Suprapubic skin (tissue), 4 donors: ENCODE data around the gene TRIM15. TPM values are rescaled to one million over a fixed set of nuclear protein-coding genes. Genes with fewer than 3 reads are reported as not detected.

Experiments used
- DNase-seq, 2 donors: peaks; one replicate each; pipeline ENCODE4 v3.0.0-alpha.2; 2019; ENCODE audit warnings: low spot score in 2 of 2
- H3K27ac ChIP-seq: fragments of 200-600 bp; sonication (generic); one replicate; pipeline ENCODE4 v1.5.1; 2019
- H3K27me3 ChIP-seq: fragments of 200-600 bp; sonication (generic); one replicate; pipeline ENCODE4 v1.5.1; 2019
- H3K36me3 ChIP-seq: fragments of 200-600 bp; sonication (generic); one replicate; pipeline ENCODE4 v1.5.1; 2019
- H3K4me1 ChIP-seq: fragments of 200-600 bp; sonication (generic); one replicate; pipeline ENCODE4 v1.5.1; 2019
- H3K4me3 ChIP-seq: fragments of 200-600 bp; sonication (generic); one replicate; pipeline ENCODE4 v1.5.1; 2019; ENCODE audit warnings: mild to moderate bottlenecking
- H3K9me3 ChIP-seq: fragments of 200-600 bp; sonication (generic); one replicate; pipeline ENCODE4 v1.5.1; 2019
- EP300 ChIP-seq: sonication (generic); formaldehyde crosslinking; IDR thresholded peaks from one replicate; pipeline ENCODE4 v1.6.1; 2017; ENCODE audit warnings: antibody characterized with exemption
- POLR2A ChIP-seq, 2 donors: fragments of 450-650 bp; IDR thresholded peaks; one replicate each; pipeline ENCODE4 v1.6.1; 2017; ENCODE audit warnings: antibody characterized with exemption in 2 of 2, mild to moderate bottlenecking in 2 of 2, moderate library complexity in 2 of 2
- POLR2AphosphoS5 ChIP-seq, 3 donors: sonication (generic); formaldehyde crosslinking; IDR thresholded peaks; one replicate each; pipeline ENCODE4 v1.6.1; 2017; ENCODE audit warnings: antibody characterized with exemption in 3 of 3
- WGBS: methylation state at CpG from one replicate; pipeline ENCODE4 v1.1.5; 2018; 5-methylcytosine and 5-hydroxymethylcytosine counted together
- total RNA-seq, 4 donors: library from RNA; depleted of rRNA; stranded (reverse); fragments of >200 nt; gene quantifications; one replicate each; pipeline ENCODE4 v1.1.0, GENCODE V29; 2016
- TF ChIP-seq, protein P1 (sequence below), 2 donors: fragments of 200-600 bp in 1 of 2; fragments of 450-650 bp in 1 of 2; sonication (generic) in 1 of 2; IDR thresholded peaks; one replicate each; pipeline ENCODE4 v1.5.1; 2016 to 2019; ENCODE audit warnings: antibody characterized with exemption in 2 of 2, mild to moderate bottlenecking in 1 of 2, moderate library complexity in 1 of 2

TRIM15 gene
- total RNA-seq, 4 donors from 2014 or later: 0.19 to 1.6 (median 0.73) TPM

- DNase-seq: no peak
- H3K4me3 ChIP-seq: no peak overlapping the region
- TF ChIP-seq POLR2A (IDR thresholded peaks at IDR 0.05) (no peak), EP300 (no peak), POLR2AphosphoS5 (IDR thresholded peaks at IDR 0.05) (no peak)
- TF ChIP-seq, protein P1, sequence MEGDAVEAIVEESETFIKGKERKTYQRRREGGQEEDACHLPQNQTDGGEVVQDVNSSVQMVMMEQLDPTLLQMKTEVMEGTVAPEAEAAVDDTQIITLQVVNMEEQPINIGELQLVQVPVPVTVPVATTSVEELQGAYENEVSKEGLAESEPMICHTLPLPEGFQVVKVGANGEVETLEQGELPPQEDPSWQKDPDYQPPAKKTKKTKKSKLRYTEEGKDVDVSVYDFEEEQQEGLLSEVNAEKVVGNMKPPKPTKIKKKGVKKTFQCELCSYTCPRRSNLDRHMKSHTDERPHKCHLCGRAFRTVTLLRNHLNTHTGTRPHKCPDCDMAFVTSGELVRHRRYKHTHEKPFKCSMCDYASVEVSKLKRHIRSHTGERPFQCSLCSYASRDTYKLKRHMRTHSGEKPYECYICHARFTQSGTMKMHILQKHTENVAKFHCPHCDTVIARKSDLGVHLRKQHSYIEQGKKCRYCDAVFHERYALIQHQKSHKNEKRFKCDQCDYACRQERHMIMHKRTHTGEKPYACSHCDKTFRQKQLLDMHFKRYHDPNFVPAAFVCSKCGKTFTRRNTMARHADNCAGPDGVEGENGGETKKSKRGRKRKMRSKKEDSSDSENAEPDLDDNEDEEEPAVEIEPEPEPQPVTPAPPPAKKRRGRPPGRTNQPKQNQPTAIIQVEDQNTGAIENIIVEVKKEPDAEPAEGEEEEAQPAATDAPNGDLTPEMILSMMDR (IDR thresholded peaks at IDR 0.05): no peak
- H3K9me3 ChIP-seq: no peaks in the 10 kb centered on the region
- no peaks in the 10 kb centered on the region for H3K36me3 ChIP-seq
- H3K27me3 ChIP-seq: no peaks in the 10 kb centered on the region
- no peak overlapping the region for H3K27ac ChIP-seq
- WGBS: 78% methylated on average over 3 of the region's 3 CpGs
- peaks cover 8% of the 10 kb centered on the region for H3K4me1 ChIP-seq
These were observed 10.3 kb upstream of the TRIM15 start for GRCh38 chr6:30152910-30153610.

GRCh38 chr6:30154061-30154460 lies 9.3 kb upstream of the TRIM15 start:
- H3K9me3 ChIP-seq: no peaks in the 10 kb centered on the region
- no peak for TF ChIP-seq EP300
- TF ChIP-seq, protein P1 (IDR thresholded peaks at IDR 0.05): no peak
- TF ChIP-seq POLR2A (IDR thresholded peaks at IDR 0.05): no peak
- TF ChIP-seq POLR2AphosphoS5 (IDR thresholded peaks at IDR 0.05): no peak
- H3K4me1 ChIP-seq: peaks cover 8% of the 10 kb centered on the region
- no peak overlapping the region for H3K27ac ChIP-seq
- H3K36me3 ChIP-seq: no peaks in the 10 kb centered on the region
- peaks cover 3% of the 10 kb centered on the region for H3K27me3 ChIP-seq
- DNase-seq: no peak
- WGBS: 85% methylated on average over 11 of the region's 17 CpGs
- H3K4me3 ChIP-seq: no peak overlapping the region

DNA sequence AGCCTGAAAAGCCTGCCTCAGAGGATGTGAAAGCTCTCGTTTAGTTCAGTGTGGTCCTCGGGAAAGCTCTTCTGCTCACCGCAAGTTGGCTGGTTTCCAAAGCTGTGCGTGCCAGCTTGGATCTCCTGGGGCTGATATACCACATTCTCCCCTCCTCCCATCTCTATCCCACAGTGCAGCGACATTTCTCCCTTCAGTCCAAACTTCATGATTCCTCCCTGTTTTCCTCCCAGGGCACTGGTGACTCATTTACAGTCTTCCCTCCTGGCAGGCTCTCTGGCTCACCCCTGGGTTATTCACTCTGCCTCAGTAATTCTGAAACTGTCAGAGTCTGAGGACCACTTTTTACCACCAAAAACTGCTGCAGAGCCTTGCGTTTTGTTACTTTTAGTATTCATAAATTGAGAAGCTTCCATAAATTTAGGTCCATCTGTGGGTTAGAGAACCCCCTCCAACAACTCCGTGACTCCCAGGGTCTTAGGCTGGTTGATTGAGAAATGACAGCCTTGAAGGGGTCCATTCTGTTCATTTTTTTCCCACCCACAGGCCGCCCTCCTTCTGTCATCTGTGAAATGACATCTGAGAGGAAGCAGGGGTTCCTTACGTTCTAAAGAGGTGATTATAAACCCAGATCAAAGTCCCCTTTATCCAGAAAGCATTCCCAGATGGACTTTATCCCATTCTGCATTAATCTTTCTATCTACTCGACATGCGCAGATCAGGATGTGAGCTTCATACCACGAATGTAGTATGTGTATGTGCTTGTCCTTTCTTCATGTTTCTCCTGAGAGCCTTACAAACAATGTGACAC lies 8.4 kb upstream of the TRIM15 start:
- Histone ChIP-seq H3K27me3 (peaks cover 3% of the 10 kb centered on the region), H3K36me3 (no peaks in the 10 kb centered on the region), H3K9me3 (no peaks in the 10 kb centered on the region), H3K4me3 (no peak overlapping the region), H3K27ac (no peak overlapping the region), H3K4me1 (peaks cover 8% of the 10 kb centered on the region)
- WGBS: 43% methylated on average over 12 of the region's 12 CpGs
- no peak for DNase-seq
- TF ChIP-seq EP300: no peak
- no peak for TF ChIP-seq POLR2A (IDR thresholded peaks at IDR 0.05)
- no peak for TF ChIP-seq POLR2AphosphoS5 (IDR thresholded peaks at IDR 0.05)
- TF ChIP-seq, protein P1 (IDR thresholded peaks at IDR 0.05): no peak

DNA sequence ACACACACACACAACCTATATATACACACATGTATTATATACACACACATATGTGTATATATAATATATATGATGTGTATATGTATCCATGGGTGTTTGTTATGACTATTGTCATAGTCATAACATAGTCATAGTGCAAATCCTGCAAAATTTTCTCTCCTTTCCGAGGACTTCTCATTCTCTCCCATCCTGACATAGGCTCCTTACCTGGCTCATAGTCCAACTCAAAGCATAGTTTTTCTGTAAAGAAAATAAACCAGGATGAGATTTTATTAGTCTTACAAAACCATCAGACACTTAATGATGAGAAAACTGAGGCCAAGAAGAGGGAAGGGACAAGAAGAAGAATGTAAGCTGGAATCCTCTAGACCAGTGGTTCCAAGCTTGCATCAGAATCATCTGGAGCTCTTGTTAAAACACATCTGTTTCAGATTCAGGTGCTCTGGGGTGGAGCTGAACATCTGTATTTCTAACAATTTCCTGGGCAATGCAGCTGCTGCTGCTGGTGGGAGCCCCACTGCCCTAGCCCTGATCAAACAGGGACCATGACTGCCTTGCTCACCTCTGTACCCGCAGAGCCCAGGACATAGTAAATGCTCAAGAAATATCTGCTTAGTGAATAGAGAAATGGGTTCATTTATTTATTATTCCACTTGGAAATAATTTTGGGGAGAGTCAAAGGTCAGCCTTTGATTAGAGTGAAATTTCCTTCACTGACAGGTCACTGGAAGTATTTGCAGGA lies 7.7 kb upstream of the TRIM15 start:
- H3K4me3 ChIP-seq: no peak overlapping the region
- TF ChIP-seq POLR2AphosphoS5 (IDR thresholded peaks at IDR 0.05) (no peak), EP300 (no peak), POLR2A (IDR thresholded peaks at IDR 0.05) (no peak)
- TF ChIP-seq, protein P1 (IDR thresholded peaks at IDR 0.05): no peak
- H3K27ac ChIP-seq: no peak overlapping the region

DNA sequence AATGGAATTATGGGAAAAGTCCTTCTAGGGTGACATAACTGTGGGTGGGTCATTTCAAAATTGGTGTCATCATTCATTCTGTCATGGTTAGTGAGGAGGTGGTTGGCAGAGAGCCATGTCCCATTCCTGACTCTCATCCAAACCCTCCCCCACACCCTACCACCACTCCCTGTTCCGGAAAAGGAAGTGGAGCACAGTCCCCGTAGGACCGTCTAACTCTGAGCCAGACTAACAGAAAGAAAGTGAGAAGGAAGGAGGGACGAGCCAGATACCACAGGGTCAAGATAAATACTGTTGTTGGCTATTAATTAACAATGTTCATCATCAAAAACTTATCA lies 7.1 kb upstream of the TRIM15 start:
- Histone ChIP-seq H3K36me3 (no peaks in the 10 kb centered on the region), H3K9me3 (no peaks in the 10 kb centered on the region), H3K27me3 (peaks cover 3% of the 10 kb centered on the region), H3K27ac (no peak overlapping the region), H3K4me1 (peaks cover 8% of the 10 kb centered on the region), H3K4me3 (no peak overlapping the region)
- no peak for DNase-seq
- WGBS: 9% methylated on average over 4 of the region's 4 CpGs
- TF ChIP-seq POLR2A (IDR thresholded peaks at IDR 0.05) (no peak), EP300 (no peak), POLR2AphosphoS5 (IDR thresholded peaks at IDR 0.05) (no peak)
- TF ChIP-seq, protein P1 (IDR thresholded peaks at IDR 0.05): no peak

More for the DNA sequence above, 7.7 kb upstream of the TRIM15 start:
- no peaks in the 10 kb centered on the region for H3K36me3 ChIP-seq
- no peaks in the 10 kb centered on the region for H3K9me3 ChIP-seq
- no peak for DNase-seq
- WGBS: 82% methylated on average over 2 of the region's 2 CpGs
- peaks cover 8% of the 10 kb centered on the region for H3K4me1 ChIP-seq
- H3K27me3 ChIP-seq: peaks cover 3% of the 10 kb centered on the region
